Pancreas (tissue), 10 donors: ENCODE measurements around the gene KRTAP11-1. TPM values are rescaled to one million over a fixed set of nuclear protein-coding genes. Genes with fewer than 3 reads are reported as not detected.

Experiments
- ATAC-seq, 4 donors: fragments of 200-7000 bp; cut with Tn5 transposase; one replicate each; pipeline versions ENCODE4 v1.8.0 to v1.9.1; 2020; ENCODE audit warnings: mild to moderate bottlenecking in 4 of 4, moderate library complexity in 4 of 4
- DNase-seq, 6 donors: peaks; one replicate each; pipeline ENCODE4 v3.0.0-alpha.2; 2020
- FAIRE-seq: peaks from 2 replicates; lab custom pipeline; 2012; peaks lifted over from hg19 to GRCh38; lab: Jason Lieb, UNC
- H3K27ac ChIP-seq, 4 donors: fragments of 200-600 bp; sonication (generic); 1 replicate in 3 of 4; 2 replicates in 1 of 4; pipeline versions ENCODE4 v1.5.0 to v1.8.0; 2020
- H3K27me3 ChIP-seq, 4 donors: fragments of 200-600 bp; one replicate each; pipeline ENCODE4 v1.8.0; 2021
- H3K36me3 ChIP-seq, 3 donors: fragments of 200-600 bp; sonication (generic) in 1 of 3; one replicate each; pipeline versions ENCODE4 v1.5.0 to v1.8.0; 2020 to 2021
- H3K4me1 ChIP-seq, 3 donors: fragments of 200-600 bp; one replicate each; pipeline ENCODE4 v1.8.0; 2021
- H3K4me3 ChIP-seq, 4 donors: fragments of 200-600 bp; sonication (generic) in 2 of 4; one replicate each; pipeline versions ENCODE4 v1.5.0 to v1.8.0; 2020 to 2021
- H3K9me3 ChIP-seq, 4 donors: fragments of 200-600 bp; one replicate each; pipeline ENCODE4 v1.8.0; 2021
- CTCF ChIP-seq, 4 donors: fragments of 200-600 bp; sonication (generic) in 3 of 4; IDR thresholded peaks; one replicate each; pipeline versions ENCODE4 v1.5.0 to v1.8.0; 2021; ENCODE audit warnings: antibody characterized with exemption in 4 of 4
- WGBS, 2 donors: extraction: QIAGEN DNeasy Blood & Tissue Kit; methylation state at CpG; one replicate each; pipeline ENCODE4 v1.1.7; 2013; 5-methylcytosine and 5-hydroxymethylcytosine counted together
- intact Hi-C, 3 donors: fragments of 100-400 bp; cut with DNase I; formaldehyde crosslinking; loops; one replicate each; pipeline versions ENCODE4 v1.11.1 to v1.14.2; 2022
- polyA plus RNA-seq, 2 donors: library from polyadenylated mRNA; stranded (reverse); fragments of 200-250 nt; gene quantifications; one replicate each; pipeline ENCODE4 v1.2.3, GENCODE V29; 2013
- total RNA-seq, 6 donors: library from RNA; stranded (reverse); fragmentation: NEBNext Ultra II Directional in 4 of 6; extraction: Animal tissue kit (Norgen Biotek cat#: 25700) in 4 of 6; gene quantifications; one replicate each; pipeline versions ENCODE4 v1.2.1 to v1.2.4, GENCODE V29; 2021 to 2023
- donor health status: healthy with polysubstance abuse.
- donor health status: DM: no; HTN: no; CAD: no; lungs with moderate emphysema.
- donor health status: DM: no; HTN: no; CAD: no.
- donor health status: control.
- donor health status: control.
- donor health status: Bipolar disorder and iron deficiency.
- donor health status: DM: yes; HTN: yes; CAD: no.
- donor health status: DM: no; HTN: no; CAD: no.
- donor health status: DM: no; HTN: no; CAD: no.
- donor health status: DM: yes; HTN: yes; CAD: no.

Gene KRTAP11-1
- total RNA-seq, result not detected
- not detected for polyA plus RNA-seq

- TF ChIP-seq CTCF (IDR thresholded peaks at IDR 0.05), result no peak
- H3K4me3 ChIP-seq, result no peak within 1 kb of the TSS
- no peak for ATAC-seq
Observed at GRCh38 chr21:30881480-30881879, at the start of gene KRTAP11-1. TSS of gene KRTAP11-1 (minus strand) at chr21:30881580. CDS start at chr21:30881524, 56 bp downstream.

GRCh38 chr21:30924146-30924700 lies 42.8 kb upstream of the KRTAP11-1 start:
- WGBS, 2 donors, result 34% methylated on average over 4 of the region's 4 CpGs
- ATAC-seq (no peak), FAIRE-seq (no peak), DNase-seq (no peak)
- TF ChIP-seq CTCF (IDR thresholded peaks at IDR 0.05), result no peak
- no peaks in the 10 kb centered on the region for H3K27me3 ChIP-seq
- no peaks in the 10 kb centered on the region for H3K4me1 ChIP-seq
- no peak overlapping the region for H3K4me3 ChIP-seq
- intact Hi-C loops, result no loop called here
- no peaks in the 10 kb centered on the region for H3K9me3 ChIP-seq
- no peaks in the 10 kb centered on the region for H3K36me3 ChIP-seq
- no peak overlapping the region for H3K27ac ChIP-seq

More at GRCh38 chr21:30881480-30881879, at the start of gene KRTAP11-1:
- FAIRE-seq (no peak), DNase-seq (no peak)
- Histone ChIP-seq H3K36me3 (no peaks in the 10 kb centered on the region), H3K9me3 (no peaks in the 10 kb centered on the region), H3K4me1 (no peaks in the 10 kb centered on the region), H3K27me3 (no peaks in the 10 kb centered on the region), H3K27ac (no peak within 1 kb of the TSS)
- WGBS, 2 donors, result 62 to 78% methylated on average over 2 of the region's 2 CpGs
- intact Hi-C loops, result no loop called here

GRCh38 chr21:30921129-30921528 lies 39.7 kb upstream of the KRTAP11-1 start:
- no peaks in the 10 kb centered on the region for H3K4me1 ChIP-seq
- DNase-seq (no peak), ATAC-seq (no peak), FAIRE-seq (no peak)
- 51 to 63% methylated on average over 4 of the region's 4 CpGs for WGBS, 2 donors
- TF ChIP-seq CTCF (IDR thresholded peaks at IDR 0.05), result no peak
- no peaks in the 10 kb centered on the region for H3K27me3 ChIP-seq
- no peaks in the 10 kb centered on the region for H3K36me3 ChIP-seq
- no peak overlapping the region for H3K27ac ChIP-seq
- H3K9me3 ChIP-seq, result no peaks in the 10 kb centered on the region
- H3K4me3 ChIP-seq, result no peak overlapping the region
- intact Hi-C loops, result no loop called here

- Histone ChIP-seq H3K4me1 (no peaks in the 10 kb centered on the region), H3K36me3 (no peaks in the 10 kb centered on the region), H3K27ac (no peak overlapping the region), H3K27me3 (no peaks in the 10 kb centered on the region), H3K9me3 (no peaks in the 10 kb centered on the region), H3K4me3 (no peak overlapping the region)
- TF ChIP-seq CTCF (IDR thresholded peaks at IDR 0.05), result no peak
- 77 to 94% methylated on average over 1 of the region's 1 CpG for WGBS, 2 donors
- DNase-seq (no peak), ATAC-seq (no peak), FAIRE-seq (no peak)
- intact Hi-C loops, result no loop called here
Observed at GRCh38 chr21:30917557-30917956, 36.2 kb upstream of the KRTAP11-1 start.

- Histone ChIP-seq H3K27me3 (peaks cover 0 to 4% (median 0%) of the 10 kb centered on the region in 4 donors), H3K4me3 (no peak overlapping the region), H3K27ac (no peak overlapping the region), H3K9me3 (no peaks in the 10 kb centered on the region), H3K4me1 (no peaks in the 10 kb centered on the region), H3K36me3 (no peaks in the 10 kb centered on the region)
- intact Hi-C loops, result no loop called here
- TF ChIP-seq CTCF (IDR thresholded peaks at IDR 0.05), result no peak
- WGBS, 2 donors, result 42 to 67% methylated on average over 4 of the region's 4 CpGs
- ATAC-seq (no peak), DNase-seq (no peak), FAIRE-seq (no peak)
Observed at GRCh38 chr21:30900881-30901280, 19.5 kb upstream of the KRTAP11-1 start.
